H9 (cell line): ENCODE data around the gene ACVR1B. TPM values are rescaled to one million over a fixed set of nuclear protein-coding genes. Genes with fewer than 3 reads are reported as not detected.

Experiments
- DNase-seq: peaks from one replicate; pipeline ENCODE4 v3.0.0-alpha.2; 2017
- H2AFZ ChIP-seq: one replicate; pipeline ENCODE4 v1.6.1; 2013; ENCODE audit warnings: mild to moderate bottlenecking, low read length, control low read depth, moderate library complexity
- H2AK5ac ChIP-seq: 2 replicates; pipeline ENCODE4 v1.6.1; 2013; ENCODE audit warnings: low read length, control low read depth, mixed read lengths; ENCODE audit not compliant: insufficient read length
- H2BK120ac ChIP-seq: one replicate; pipeline ENCODE4 v1.6.1; 2013; ENCODE audit warnings: low read depth, mild to moderate bottlenecking, low read length, control low read depth, inconsistent platforms; ENCODE audit not compliant: poor library complexity, severe bottlenecking
- H2BK12ac ChIP-seq: 2 replicates; pipeline ENCODE4 v1.6.1; 2013; ENCODE audit warnings: low read length, control low read depth, mixed read lengths, low read depth; ENCODE audit not compliant: insufficient read length
- H2BK15ac ChIP-seq: 2 replicates; pipeline ENCODE4 v1.6.1; 2013; ENCODE audit warnings: low read depth, low read length, control low read depth
- H2BK20ac ChIP-seq: one replicate; pipeline ENCODE4 v1.6.1; 2013; ENCODE audit warnings: low read depth, mild to moderate bottlenecking, low read length, control low read depth, inconsistent platforms; ENCODE audit not compliant: poor library complexity, severe bottlenecking
- H2BK5ac ChIP-seq: 2 replicates; pipeline ENCODE4 v1.6.1; 2013; ENCODE audit warnings: low read length, control low read depth, mixed read lengths; ENCODE audit not compliant: insufficient read length
- H3K14ac ChIP-seq: 2 replicates; pipeline ENCODE4 v1.6.1; 2013; ENCODE audit warnings: low read length, control low read depth; ENCODE audit not compliant: insufficient read depth
- H3K18ac ChIP-seq: 2 replicates; pipeline ENCODE4 v1.6.1; 2013; ENCODE audit warnings: low read depth, mild to moderate bottlenecking, mixed read lengths, low read length, control low read depth; ENCODE audit not compliant: insufficient read length
- H3K23ac ChIP-seq: 2 replicates; pipeline ENCODE4 v1.6.1; 2013; ENCODE audit warnings: low read length, control low read depth, mixed read lengths, low read depth; ENCODE audit not compliant: insufficient read length
- H3K23me2 ChIP-seq: 2 replicates; pipeline ENCODE4 v1.6.1; 2013; ENCODE audit warnings: low read depth, mild to moderate bottlenecking, mixed read lengths, low read length, control low read depth; ENCODE audit not compliant: insufficient read length, poor library complexity, severe bottlenecking
- H3K27ac ChIP-seq: 2 replicates; pipeline ENCODE4 v1.5.1; 2013; ENCODE audit warnings: low read length, control low read depth, mixed read lengths, low read depth; ENCODE audit not compliant: insufficient read length
- H3K27me3 ChIP-seq: 2 replicates; pipeline ENCODE4 v1.6.1; 2013; ENCODE audit warnings: low read length, control low read depth, inconsistent platforms; ENCODE audit not compliant: insufficient read depth
- H3K4ac ChIP-seq: 2 replicates; pipeline ENCODE4 v1.6.1; 2013; ENCODE audit warnings: low read depth, mild to moderate bottlenecking, control low read depth, inconsistent platforms, low read length, moderate library complexity
- H3K4me1 ChIP-seq: 2 replicates; pipeline ENCODE4 v1.6.1; 2013; ENCODE audit warnings: low read length, control low read depth, inconsistent platforms; ENCODE audit not compliant: insufficient read depth
- H3K4me2 ChIP-seq: 2 replicates; pipeline ENCODE4 v1.6.1; 2013; ENCODE audit warnings: low read length, control low read depth, mixed read lengths; ENCODE audit not compliant: insufficient read length, insufficient read depth
- H3K56ac ChIP-seq: 2 replicates; pipeline ENCODE4 v1.6.1; 2013; ENCODE audit warnings: low read depth, mild to moderate bottlenecking, mixed read lengths, low read length, control low read depth; ENCODE audit not compliant: insufficient read length
- H3K79me1 ChIP-seq: 2 replicates; pipeline ENCODE4 v1.6.1; 2013; ENCODE audit warnings: low read depth, mild to moderate bottlenecking, moderate library complexity, low read length, control low read depth, inconsistent platforms; ENCODE audit not compliant: insufficient read depth, poor library complexity, severe bottlenecking
- H3K79me2 ChIP-seq: 2 replicates; pipeline ENCODE4 v1.6.1; 2013; ENCODE audit warnings: low read length, control low read depth, inconsistent platforms; ENCODE audit not compliant: insufficient read depth
- H3K9ac ChIP-seq: 2 replicates; pipeline ENCODE4 v1.6.1; 2013; ENCODE audit warnings: low read length, control low read depth, mixed read lengths; ENCODE audit not compliant: insufficient read length; ENCODE audit errors: extremely low read depth
- H3K9me3 ChIP-seq: one replicate; pipeline ENCODE4 v1.6.1; 2013; ENCODE audit warnings: low read depth, low read length, inconsistent platforms; ENCODE audit not compliant: control insufficient read depth
- H3T11ph ChIP-seq: one replicate; pipeline ENCODE4 v1.6.1; 2013; ENCODE audit warnings: mild to moderate bottlenecking, low read length, control low read depth, inconsistent platforms
- H4K20me1 ChIP-seq: one replicate; pipeline ENCODE4 v1.6.1; 2013; ENCODE audit not compliant: control insufficient read depth, insufficient read length, insufficient read depth
- H4K5ac ChIP-seq: 2 replicates; pipeline ENCODE4 v1.6.1; 2013; ENCODE audit warnings: low read depth, mild to moderate bottlenecking, mixed read lengths, low read length, control low read depth; ENCODE audit not compliant: insufficient read length
- H4K8ac ChIP-seq: replicated peaks from 2 replicates; pipeline ENCODE4 v1.6.1; 2013; ENCODE audit warnings: low read length, control low read depth, mixed read lengths, low read depth; ENCODE audit not compliant: insufficient read length
- H4K91ac ChIP-seq: 2 replicates; pipeline ENCODE4 v1.6.1; 2013; ENCODE audit warnings: low read depth, mild to moderate bottlenecking, moderate library complexity, mixed read lengths, low read length, control low read depth; ENCODE audit not compliant: insufficient read length
- H3K27ac Mint-ChIP-seq, 3 experiments: 2 replicates in 2 of 3; 3 replicates in 1 of 3; pipeline ENCODE4 v1.8.0; 2020 to 2021; ENCODE audit warnings: mixed read lengths in 3 of 3, mild to moderate bottlenecking in 1 of 3, moderate library complexity in 1 of 3
- H3K27me3 Mint-ChIP-seq: 2 replicates; pipeline ENCODE4 v1.8.0; 2021; ENCODE audit warnings: low read depth, mild to moderate bottlenecking, moderate library complexity, mixed read lengths
- H3K36me3 Mint-ChIP-seq, 3 experiments: 2 replicates in 2 of 3; 3 replicates in 1 of 3; pipeline ENCODE4 v1.8.0; 2020 to 2021; ENCODE audit warnings: low read depth in 3 of 3, mixed read lengths in 3 of 3; ENCODE audit not compliant: insufficient read depth in 1 of 3
- H3K4me1 Mint-ChIP-seq, 2 experiments: 2 replicates each; pipeline ENCODE4 v1.8.0; 2020; ENCODE audit warnings: mixed read lengths in 2 of 2
- H3K4me3 Mint-ChIP-seq, 2 experiments: 2 replicates in 1 of 2; 3 replicates in 1 of 2; pipeline ENCODE4 v1.8.0; 2020 to 2021; ENCODE audit warnings: mild to moderate bottlenecking in 2 of 2, mixed read lengths in 2 of 2, moderate library complexity in 1 of 2
- H3K9me3 Mint-ChIP-seq, 2 experiments: 2 replicates in 1 of 2; 3 replicates in 1 of 2; pipeline ENCODE4 v1.8.0; 2020; ENCODE audit warnings: mild to moderate bottlenecking in 2 of 2, mixed read lengths in 2 of 2, moderate library complexity in 1 of 2
- WGBS: extraction: QIAGEN DNeasy Blood & Tissue Kit; methylation state at CpG from one replicate; pipeline ENCODE4 v1.1.7; 2013; ENCODE audit warnings: missing lambda C conversion rate, low lambda C conversion rate, mixed read lengths; ENCODE audit not compliant: insufficient read length; ENCODE audit errors: extremely low coverage; 5-methylcytosine and 5-hydroxymethylcytosine counted together
- total RNA-seq: library from RNA; stranded (reverse); gene quantifications from 2 replicates; pipeline ENCODE4 v1.2.1, GENCODE V29; 2021
- TF ChIP-seq, protein P1 (sequence below): fragments of 200-600 bp; sonication (generic); conservative IDR thresholded peaks from 3 replicates; pipeline ENCODE4 v1.8.0; 2021; ENCODE audit warnings: antibody characterized with exemption, mild to moderate bottlenecking

ACVR1B gene
- total RNA-seq, 1 experiment from 2014 or later: 16.3 TPM

DNA sequence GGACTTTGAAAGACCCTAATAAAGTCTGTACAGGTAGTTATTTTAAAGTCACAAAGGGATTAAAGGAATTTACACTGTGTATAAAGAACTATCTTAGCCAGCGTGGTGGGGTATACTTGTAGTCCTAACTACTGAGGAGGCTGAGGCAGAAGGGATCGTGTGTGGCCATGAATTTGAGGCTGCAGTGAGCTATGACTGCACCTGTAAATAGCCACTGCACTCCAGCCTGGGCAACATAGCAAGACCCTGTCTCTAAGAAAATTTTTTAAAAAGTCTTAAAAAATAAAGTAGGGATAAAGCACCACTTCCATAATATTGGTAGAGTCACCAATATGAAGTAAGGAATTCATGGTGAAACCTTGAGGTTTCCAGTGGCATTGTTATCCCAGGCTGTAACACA is 18.1 kb downstream of the ACVR1B start:
- Mint-ChIP-seq H3K4me3 (no peak overlapping the region), H3K27me3 (no peaks in the 10 kb centered on the region), H3K4me1 (peaks cover 30 to 47% of the 10 kb centered on the region in 2 experiments), H3K27ac (0 out of 7 replicates have a peak overlapping the region, but pooled peaks of 1 of the 3 experiments have one; percentile 3), H3K36me3 (peaks cover 8 to 16% (median 9%) of the 10 kb centered on the region in 3 experiments), H3K9me3 (peaks cover 5 to 6% of the 10 kb centered on the region in 2 experiments; a peak in 3 of 5 replicates)
- no peaks in the 10 kb centered on the region for H3K9me3 ChIP-seq
- no peak overlapping the region for H3K23ac ChIP-seq
- no peak overlapping the region for H3K4ac ChIP-seq
- no peak overlapping the region for H2BK12ac ChIP-seq
- H4K20me1 ChIP-seq: no peaks in the 10 kb centered on the region
- H4K91ac ChIP-seq: no peak overlapping the region
- peaks cover 7% of the 10 kb centered on the region; the same call in 1 of the 2 replicates for H3K4me1 ChIP-seq
- no peak overlapping the region for H4K5ac ChIP-seq
- TF ChIP-seq, protein P1, sequence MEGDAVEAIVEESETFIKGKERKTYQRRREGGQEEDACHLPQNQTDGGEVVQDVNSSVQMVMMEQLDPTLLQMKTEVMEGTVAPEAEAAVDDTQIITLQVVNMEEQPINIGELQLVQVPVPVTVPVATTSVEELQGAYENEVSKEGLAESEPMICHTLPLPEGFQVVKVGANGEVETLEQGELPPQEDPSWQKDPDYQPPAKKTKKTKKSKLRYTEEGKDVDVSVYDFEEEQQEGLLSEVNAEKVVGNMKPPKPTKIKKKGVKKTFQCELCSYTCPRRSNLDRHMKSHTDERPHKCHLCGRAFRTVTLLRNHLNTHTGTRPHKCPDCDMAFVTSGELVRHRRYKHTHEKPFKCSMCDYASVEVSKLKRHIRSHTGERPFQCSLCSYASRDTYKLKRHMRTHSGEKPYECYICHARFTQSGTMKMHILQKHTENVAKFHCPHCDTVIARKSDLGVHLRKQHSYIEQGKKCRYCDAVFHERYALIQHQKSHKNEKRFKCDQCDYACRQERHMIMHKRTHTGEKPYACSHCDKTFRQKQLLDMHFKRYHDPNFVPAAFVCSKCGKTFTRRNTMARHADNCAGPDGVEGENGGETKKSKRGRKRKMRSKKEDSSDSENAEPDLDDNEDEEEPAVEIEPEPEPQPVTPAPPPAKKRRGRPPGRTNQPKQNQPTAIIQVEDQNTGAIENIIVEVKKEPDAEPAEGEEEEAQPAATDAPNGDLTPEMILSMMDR: no peak
- H4K8ac ChIP-seq: no peak overlapping the region
- H3K9ac ChIP-seq: no peak overlapping the region
- no peaks in the 10 kb centered on the region for H3K79me2 ChIP-seq
- H2BK20ac ChIP-seq: no peak overlapping the region
- WGBS: no CpG with 5 or more reads among the region's 2 CpGs
- no peaks in the 10 kb centered on the region for H3K23me2 ChIP-seq
- H3K56ac ChIP-seq: no peak overlapping the region
- H3K18ac ChIP-seq: no peak overlapping the region
- H3K27me3 ChIP-seq: no peaks in the 10 kb centered on the region
- no peak overlapping the region for H3K4me2 ChIP-seq
- no peak for DNase-seq
- no peak overlapping the region for H2BK5ac ChIP-seq
- no peak overlapping the region for H3T11ph ChIP-seq
- H2BK15ac ChIP-seq: no peak overlapping the region
- H3K27ac ChIP-seq: no peak overlapping the region
- H2AFZ ChIP-seq: no peak overlapping the region
- no peaks in the 10 kb centered on the region for H3K79me1 ChIP-seq
- no peak overlapping the region for H2BK120ac ChIP-seq
- H3K14ac ChIP-seq: no peak overlapping the region
- no peak overlapping the region for H2AK5ac ChIP-seq
